MM.1S (cell line): Measurements from ENCODE around the gene STIM1.
"Not testable (repeated sequence)": the region's sequence is repeated elsewhere in the genome, so short reads cannot be mapped to it uniquely, and the experiment has no call there.

Experiments used
- DNase-seq: peaks from one replicate; pipeline ENCODE4 v3.0.0-alpha.2; 2015
- H2AFZ ChIP-seq: fragments of 300-600 bp; sonication (generic); 2 replicates; pipeline ENCODE4 v1.6.0; 2016; ENCODE audit warnings: antibody characterized with exemption, low read length
- H3F3A ChIP-seq: fragments of 300-600 bp; sonication (generic); 2 replicates; pipeline ENCODE4 v1.6.1; 2016; ENCODE audit warnings: mild to moderate bottlenecking, antibody characterized with exemption, low read length, moderate library complexity, mixed read lengths; ENCODE audit not compliant: insufficient read depth
- H3K27ac ChIP-seq: fragments of 300-600 bp; sonication (generic); 2 replicates; pipeline ENCODE4 v1.5.1; 2016; ENCODE audit warnings: mild to moderate bottlenecking, low read length
- H3K27me3 ChIP-seq: fragments of 300-600 bp; sonication (generic); replicated peaks from 2 replicates; pipeline ENCODE4 v1.6.0; 2016; ENCODE audit warnings: low read length; ENCODE audit not compliant: insufficient read depth
- H3K36me3 ChIP-seq: fragments of 300-600 bp; sonication (generic); replicated peaks from 2 replicates; pipeline ENCODE4 v1.6.1; 2016; ENCODE audit warnings: mild to moderate bottlenecking, low read length, mixed read lengths; ENCODE audit not compliant: insufficient read depth
- H3K4me1 ChIP-seq: fragments of 300-600 bp; sonication (generic); 2 replicates; pipeline ENCODE4 v1.6.1; 2016; ENCODE audit warnings: low read length, mixed read lengths
- H3K4me2 ChIP-seq: fragments of 300-600 bp; sonication (generic); 2 replicates; pipeline ENCODE4 v1.6.0; 2016; ENCODE audit warnings: low read depth, low read length
- H3K4me3 ChIP-seq: fragments of 300-600 bp; sonication (generic); 2 replicates; pipeline ENCODE4 v1.5.1; 2016; ENCODE audit warnings: low read length, mixed read lengths
- H3K79me2 ChIP-seq: fragments of 300-600 bp; sonication (generic); 2 replicates; pipeline ENCODE4 v1.6.1; 2016; ENCODE audit warnings: mixed run types, low read length, mixed read lengths
- H3K9ac ChIP-seq: fragments of 300-600 bp; sonication (generic); 2 replicates; pipeline ENCODE4 v1.6.1; 2016; ENCODE audit warnings: low read length, mixed read lengths
- H3K9me2 ChIP-seq: fragments of 300-600 bp; sonication (generic); replicated peaks from 2 replicates; pipeline ENCODE4 v1.6.1; 2016; ENCODE audit warnings: mild to moderate bottlenecking, low read length, mixed read lengths; ENCODE audit not compliant: insufficient read depth
- H3K9me3 ChIP-seq: fragments of 300-600 bp; sonication (generic); replicated peaks from 2 replicates; pipeline ENCODE4 v1.6.1; 2016; ENCODE audit warnings: mild to moderate bottlenecking, low read length, mixed read lengths; ENCODE audit not compliant: insufficient read depth
- H4K20me1 ChIP-seq: fragments of 300-600 bp; sonication (generic); 2 replicates; pipeline ENCODE4 v1.6.1; 2016; ENCODE audit warnings: mild to moderate bottlenecking, low read length, moderate library complexity, mixed read lengths; ENCODE audit not compliant: insufficient read depth
- CTCF ChIP-seq: fragments of 300-600 bp; sonication (generic); IDR thresholded peaks from 2 replicates; pipeline ENCODE4 v1.5.1; 2016; ENCODE audit warnings: antibody characterized with exemption, low read length, mixed read lengths
- EZH2 ChIP-seq: fragments of 300-600 bp; sonication (generic); optimal IDR thresholded peaks from 2 replicates; pipeline ENCODE3; 2017; ENCODE audit warnings: low read depth, mild to moderate bottlenecking, antibody characterized with exemption, low read length, mixed read lengths
- EZH2phosphoT487 ChIP-seq: fragments of 300-600 bp; sonication (generic); IDR thresholded peaks from 2 replicates; pipeline ENCODE4 v1.6.1; 2018; ENCODE audit warnings: antibody characterized with exemption, low read length

The STIM1 gene

GRCh38 chr11:3809624-3809928 lies 45.9 kb upstream of the STIM1 start:
- Histone ChIP-seq H3K4me1 (no peaks in the 10 kb centered on the region), H3K9me3 (no peaks in the 10 kb centered on the region), H3K9me2 (no peaks in the 10 kb centered on the region), H3K4me3 (no peak overlapping the region), H3K79me2 (peaks cover 4% of the 10 kb centered on the region; the same call in 1 of the 2 replicates), H3K9ac (no peak overlapping the region), H4K20me1 (no peaks in the 10 kb centered on the region), H3F3A (peaks cover 12% of the 10 kb centered on the region; the same call in 1 of the 2 replicates), H3K36me3 (no peaks in the 10 kb centered on the region), H3K27ac (no peak overlapping the region), H3K27me3 (no peaks in the 10 kb centered on the region), H3K4me2 (no peak overlapping the region), H2AFZ (no peak overlapping the region)
- TF ChIP-seq CTCF (no peak), EZH2phosphoT487 (no peak), EZH2 (no peak)
- DNase-seq: no peak

- Histone ChIP-seq H3F3A (peaks cover 12% of the 10 kb centered on the region; the same call in 1 of the 2 replicates), H3K27me3 (no peaks in the 10 kb centered on the region), H3K4me2 (no peak overlapping the region), H3K9ac (no peak overlapping the region), H3K36me3 (no peaks in the 10 kb centered on the region), H3K79me2 (peaks cover 4% of the 10 kb centered on the region; the same call in 1 of the 2 replicates), H3K9me3 (no peaks in the 10 kb centered on the region), H3K4me3 (no peak overlapping the region), H4K20me1 (no peaks in the 10 kb centered on the region), H3K27ac (no peak overlapping the region), H2AFZ (no peak overlapping the region), H3K9me2 (no peaks in the 10 kb centered on the region), H3K4me1 (no peaks in the 10 kb centered on the region)
- TF ChIP-seq CTCF (no peak), EZH2phosphoT487 (no peak), EZH2 (no peak)
- DNase-seq: no peak
Observed at GRCh38 chr11:3810446-3810845, 45.0 kb upstream of the STIM1 start.

- no peaks in the 10 kb centered on the region for H3K9me2 ChIP-seq
- H3K9me3 ChIP-seq: no peaks in the 10 kb centered on the region
- no peak overlapping the region for H3K4me3 ChIP-seq
- H3K4me2 ChIP-seq: no peak overlapping the region
- no peaks in the 10 kb centered on the region for H3K4me1 ChIP-seq
- H3K27ac ChIP-seq: no peak overlapping the region
- no peaks in the 10 kb centered on the region for H3K36me3 ChIP-seq
- no peak for DNase-seq
- no peak for TF ChIP-seq CTCF
- no peak overlapping the region for H2AFZ ChIP-seq
- H3K27me3 ChIP-seq: no peaks in the 10 kb centered on the region
- peaks cover 12% of the 10 kb centered on the region; the same call in 1 of the 2 replicates for H3F3A ChIP-seq
- peaks cover 4% of the 10 kb centered on the region; the same call in 1 of the 2 replicates for H3K79me2 ChIP-seq
- H3K9ac ChIP-seq: no peak overlapping the region
- H4K20me1 ChIP-seq: no peaks in the 10 kb centered on the region
Observed at GRCh38 chr11:3810951-3811350, 44.5 kb upstream of the STIM1 start.

- not testable (repeated sequence) for H2AFZ ChIP-seq, DNase-seq, H3K9me2 ChIP-seq, H4K20me1 ChIP-seq, H3K4me3 ChIP-seq, H3K27me3 ChIP-seq, H3K9ac ChIP-seq, H3K36me3 ChIP-seq, H3K27ac ChIP-seq, H3K4me1 ChIP-seq, H3K9me3 ChIP-seq, H3F3A ChIP-seq, H3K4me2 ChIP-seq, H3K79me2 ChIP-seq
Observed at GRCh38 chr11:3814832-3815231, 40.6 kb upstream of the STIM1 start.
